Esophagus mucosa (tissue), 1 donor: ENCODE measurements around the gene DUOX1. TPM values are rescaled to one million over a fixed set of nuclear protein-coding genes. Genes with fewer than 3 reads are reported as not detected.
A peak's percentile ranks its signal among the peaks of the same experiment; 100 is the strongest.
"Not testable (repeated sequence)": the region's sequence is repeated elsewhere in the genome, so short reads cannot be mapped to it uniquely, and the experiment has no call there.

Experiments
- ATAC-seq: fragments of 200-7000 bp; cut with Tn5 transposase; one replicate; pipeline ENCODE4 v1.9.1; 2020
- total RNA-seq: library from RNA; stranded (reverse); gene quantifications from one replicate; pipeline ENCODE4 v1.2.4, GENCODE V29; 2023
- donor health status: DM: yes; HTN: yes; CAD: no.

Gene DUOX1
- total RNA-seq, 1 donor from 2014 or later: 114 TPM

DNA sequence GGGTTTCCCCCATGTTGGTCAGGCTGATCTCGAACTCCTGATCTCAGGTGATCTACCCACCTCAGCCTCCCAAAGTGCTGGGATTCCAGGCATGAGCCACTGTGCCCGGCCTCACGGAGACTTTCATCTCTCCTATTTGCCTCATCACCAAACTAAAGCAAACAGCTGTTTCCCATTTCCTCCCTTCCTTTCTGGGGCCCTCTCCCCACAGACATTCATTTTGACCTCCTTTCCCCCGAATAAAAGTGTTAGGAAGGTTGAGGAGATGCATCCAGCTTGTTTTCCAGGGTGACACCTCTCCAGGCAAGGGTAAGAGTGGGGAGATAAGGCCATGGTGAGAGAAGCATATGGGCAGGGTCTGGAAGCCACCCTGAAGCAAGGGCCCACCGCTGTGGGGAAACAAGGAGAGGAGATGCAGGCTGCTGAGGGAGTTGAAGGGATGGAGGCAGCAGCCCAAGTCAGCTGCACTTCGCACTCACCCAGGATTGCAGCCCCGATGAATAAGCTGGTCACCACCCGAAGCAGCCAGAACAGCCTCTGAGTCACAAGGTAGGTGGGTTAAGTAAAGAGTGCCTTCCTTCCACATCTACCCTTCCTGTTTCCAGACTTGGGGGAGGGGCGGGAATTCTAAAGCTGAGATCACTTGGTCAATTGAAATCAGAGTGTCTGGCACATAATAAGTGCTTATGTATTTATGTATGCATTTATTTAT, 7.9 kb upstream of the DUOX1 start:
- ATAC-seq: peak; percentile 55

DNA sequence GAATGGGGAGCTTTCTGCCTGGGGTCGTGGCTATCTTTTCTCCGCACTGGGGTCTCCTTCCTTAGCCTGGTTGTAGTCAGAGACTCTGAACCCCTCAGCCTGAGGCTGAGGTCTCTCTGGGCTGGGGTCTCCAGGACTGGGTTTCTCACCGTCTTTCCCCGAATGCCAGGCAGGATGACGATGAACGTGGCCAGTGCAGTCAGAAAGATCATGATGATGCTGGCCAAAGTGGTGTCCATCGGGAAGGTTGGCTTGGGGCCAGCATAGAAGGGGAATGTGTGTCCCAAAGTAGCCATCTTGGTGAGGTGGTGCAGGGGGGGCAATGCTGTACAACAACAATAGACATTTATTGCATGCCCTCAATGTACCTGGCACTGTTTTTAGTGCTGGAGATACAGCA, 7.1 kb upstream of the DUOX1 start:
- no peak for ATAC-seq

DNA sequence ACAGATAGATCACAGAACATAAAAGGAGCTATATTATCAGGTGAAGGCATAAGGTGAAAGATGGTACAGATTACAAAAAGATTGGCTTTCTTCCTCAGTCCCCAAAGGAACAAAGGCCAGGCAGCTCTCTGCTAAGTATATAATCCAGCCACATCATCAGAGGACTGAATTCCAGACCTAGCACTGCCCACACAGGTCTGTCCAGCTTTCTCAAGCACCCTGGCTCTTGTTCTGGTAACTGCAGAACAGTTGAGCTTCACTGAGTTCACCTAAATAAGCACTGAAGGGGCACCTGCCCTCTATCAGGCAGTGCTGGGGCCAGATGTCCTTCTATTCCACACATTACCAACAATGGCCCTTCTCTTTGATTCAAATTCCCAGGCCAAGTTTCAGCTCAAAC, 6.4 kb upstream of the DUOX1 start:
- ATAC-seq: peak; percentile 67

DNA sequence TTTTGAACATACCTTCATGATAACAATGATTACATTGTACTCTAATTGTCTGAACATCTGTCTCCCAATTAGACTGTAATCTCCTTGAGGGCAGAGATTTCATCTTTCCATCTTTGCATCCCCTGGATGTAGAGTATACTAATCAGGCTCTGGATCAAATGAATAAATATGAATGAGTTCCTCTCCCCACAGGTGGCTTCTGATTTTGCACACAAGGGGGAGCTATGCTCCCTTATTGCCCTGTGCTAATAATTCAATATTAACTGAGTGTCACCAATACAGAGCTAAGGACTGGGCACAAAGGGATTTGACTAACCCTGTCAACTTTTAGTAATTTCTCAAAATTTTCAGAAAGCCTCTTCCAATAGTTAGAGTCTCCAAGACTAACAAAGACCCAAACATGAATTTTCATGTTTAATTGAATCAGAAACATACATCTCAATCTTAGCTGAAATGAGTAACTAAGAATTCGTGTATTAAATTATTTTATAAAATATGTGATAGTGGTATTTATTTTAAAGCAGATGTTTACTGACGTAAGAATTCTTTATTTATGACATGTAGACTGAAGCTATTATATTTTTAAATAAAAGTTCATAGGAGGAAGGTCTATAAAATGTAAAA, 3.1 kb upstream of the DUOX1 start:
- ATAC-seq: peak; percentile 13

DNA sequence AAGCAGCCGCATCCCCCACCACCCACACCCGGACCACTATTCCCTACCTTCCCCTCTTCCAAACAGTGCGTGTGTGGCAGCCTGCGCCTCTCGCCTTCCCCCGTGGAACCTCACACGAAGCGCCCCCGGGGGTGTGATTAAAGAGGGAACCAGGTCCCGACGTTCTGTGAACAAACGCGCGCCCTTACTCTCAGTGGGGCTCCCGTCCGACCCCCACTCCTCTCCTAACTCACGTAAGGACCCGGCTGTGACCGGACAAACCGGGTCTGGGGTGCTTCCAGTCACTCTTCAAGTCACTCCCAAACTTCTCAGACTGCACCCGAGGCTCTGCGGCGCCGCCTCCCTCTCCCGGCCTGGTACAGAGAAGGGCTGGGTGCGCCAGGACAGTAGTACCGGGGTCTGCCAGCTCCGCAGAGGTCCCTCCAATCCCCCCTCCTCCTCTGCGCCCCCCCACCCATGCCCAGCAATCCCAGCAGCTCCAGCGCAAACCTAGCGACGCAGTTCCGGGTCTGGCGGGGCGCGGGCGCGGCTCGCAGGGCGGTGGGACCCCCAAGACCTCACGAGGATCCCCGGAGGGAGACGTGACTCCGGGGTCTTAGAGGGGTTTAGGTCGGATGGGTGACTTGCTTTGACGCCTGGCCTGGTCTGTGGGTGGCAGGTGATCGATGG, 689 bp upstream of the DUOX1 start:
- peak; percentile 60 for ATAC-seq

DNA sequence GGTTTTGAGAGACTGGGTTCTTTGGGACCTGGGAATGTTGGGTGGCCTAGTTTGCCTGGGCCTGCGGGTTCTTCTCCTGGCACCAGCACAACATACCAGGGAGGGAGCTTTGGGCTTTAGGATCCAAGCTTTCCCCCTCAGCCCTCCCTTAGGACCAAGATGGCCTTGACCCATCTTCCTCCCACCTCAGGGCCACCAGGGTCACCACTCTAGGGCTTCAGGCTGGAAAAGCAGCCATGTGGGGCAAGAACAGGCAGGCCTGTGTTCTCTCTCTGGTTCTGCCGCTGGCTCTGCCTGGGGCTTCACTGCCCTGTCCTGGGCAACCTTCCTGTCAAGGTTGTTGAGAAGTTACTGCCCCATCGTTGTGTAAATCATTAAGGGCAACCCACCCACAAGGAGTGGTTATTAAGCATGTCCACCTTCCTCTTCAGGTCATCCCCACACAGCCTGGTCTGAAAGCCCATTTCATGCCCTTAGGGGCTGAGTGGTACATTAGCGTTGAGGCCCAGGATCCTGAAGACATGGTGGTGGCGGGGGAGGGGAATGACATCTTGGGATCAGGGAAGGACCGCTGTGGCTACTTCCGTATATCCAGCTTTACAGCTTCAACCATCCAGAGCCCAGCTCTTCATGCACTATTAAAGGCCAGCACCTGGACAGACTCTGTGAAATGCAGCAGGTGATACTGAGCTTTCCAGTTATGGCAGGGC, 652 bp downstream of the DUOX1 start:
- peak; percentile 0 for ATAC-seq

DNA sequence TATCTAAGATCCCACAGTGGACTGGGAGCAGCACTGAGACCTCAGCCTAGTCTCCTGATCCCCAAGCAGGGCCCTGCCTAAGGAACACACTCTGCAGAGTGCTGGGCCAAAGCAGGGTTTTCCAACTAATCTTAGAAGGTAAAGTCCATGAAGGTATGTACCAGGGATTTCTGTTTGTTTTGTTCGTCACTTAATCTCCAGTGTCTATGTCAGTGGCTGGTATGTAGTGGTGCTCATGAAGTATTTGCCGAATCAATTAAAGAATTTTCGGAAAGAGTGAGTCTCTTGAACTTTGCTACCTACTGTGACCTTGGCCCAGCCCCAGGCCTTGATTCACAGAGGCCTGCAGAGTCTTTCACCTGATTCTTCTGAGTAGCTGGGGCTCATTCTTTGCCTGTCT, 1.7 kb downstream of the DUOX1 start:
- no peak for ATAC-seq

DNA sequence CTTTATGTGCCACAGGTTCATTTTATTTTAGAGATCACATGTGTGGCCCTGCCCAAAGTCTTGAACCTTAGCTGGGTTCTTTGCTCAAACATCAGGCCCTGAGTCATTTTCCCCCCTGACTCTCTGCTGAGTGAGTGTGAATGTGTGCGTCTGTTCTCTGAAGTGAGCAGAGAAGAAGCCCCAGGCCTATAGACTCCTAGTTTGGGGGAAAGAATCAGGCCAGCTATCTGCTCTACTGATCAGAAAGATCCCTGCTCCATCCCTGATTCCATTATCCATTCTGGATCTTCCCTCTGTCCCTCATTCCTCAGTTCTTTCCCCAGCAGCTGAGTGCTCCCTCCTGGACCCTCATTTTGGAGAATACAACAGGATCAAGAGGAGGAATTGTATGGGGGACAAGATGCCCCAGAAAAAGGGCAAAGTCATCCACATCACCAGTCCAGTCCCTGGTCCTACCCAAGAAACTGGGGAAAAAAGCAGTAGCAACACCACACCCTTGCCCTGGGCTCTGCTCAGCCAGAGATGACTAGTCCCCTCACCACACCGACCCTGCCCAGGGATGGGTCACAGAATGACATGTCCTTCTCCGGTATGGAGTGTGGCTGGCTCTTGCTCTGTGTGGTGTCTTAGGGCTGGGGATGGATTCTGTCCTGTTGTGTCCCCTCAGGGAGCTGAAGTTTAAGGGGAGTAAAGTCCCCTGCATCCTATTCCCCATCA, 3.2 kb downstream of the DUOX1 start:
- peak; percentile 17 for ATAC-seq

DNA sequence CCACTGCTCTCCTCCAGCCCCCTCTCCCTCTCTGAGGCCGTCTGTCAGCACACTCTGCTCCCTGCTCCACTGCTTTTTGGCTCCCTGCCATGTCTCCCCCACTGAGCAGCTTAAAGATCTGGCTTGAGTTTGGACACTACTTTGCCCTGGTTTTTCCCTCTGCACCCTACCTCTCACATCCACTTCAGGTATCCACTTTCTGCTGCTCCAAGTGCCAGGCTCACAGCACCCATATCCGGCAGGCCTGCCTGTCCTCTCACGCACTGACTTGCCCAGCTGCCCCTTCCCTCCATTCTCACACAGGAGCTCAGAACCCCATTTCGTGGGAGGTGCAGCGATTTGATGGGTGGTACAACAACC, 3.7 kb downstream of the DUOX1 start:
- ATAC-seq: no peak

DNA sequence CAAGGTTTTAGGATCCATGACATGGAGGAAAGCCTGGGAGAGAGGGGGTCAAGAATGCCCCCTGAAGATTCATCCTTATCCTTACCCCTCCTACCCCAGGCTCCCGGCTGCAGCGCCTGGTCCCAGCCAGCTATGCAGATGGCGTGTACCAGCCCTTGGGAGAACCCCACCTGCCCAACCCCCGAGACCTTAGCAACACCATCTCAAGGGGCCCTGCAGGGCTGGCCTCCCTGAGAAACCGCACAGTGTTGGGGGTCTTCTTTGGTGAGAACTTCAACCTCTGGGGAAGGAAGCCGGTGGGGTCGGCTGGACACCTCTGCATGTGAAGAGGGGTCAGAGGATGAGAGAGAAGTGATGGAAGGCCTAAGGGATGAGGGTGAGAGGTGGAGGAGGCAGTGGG, 4.3 kb downstream of the DUOX1 start:
- no peak for ATAC-seq

DNA sequence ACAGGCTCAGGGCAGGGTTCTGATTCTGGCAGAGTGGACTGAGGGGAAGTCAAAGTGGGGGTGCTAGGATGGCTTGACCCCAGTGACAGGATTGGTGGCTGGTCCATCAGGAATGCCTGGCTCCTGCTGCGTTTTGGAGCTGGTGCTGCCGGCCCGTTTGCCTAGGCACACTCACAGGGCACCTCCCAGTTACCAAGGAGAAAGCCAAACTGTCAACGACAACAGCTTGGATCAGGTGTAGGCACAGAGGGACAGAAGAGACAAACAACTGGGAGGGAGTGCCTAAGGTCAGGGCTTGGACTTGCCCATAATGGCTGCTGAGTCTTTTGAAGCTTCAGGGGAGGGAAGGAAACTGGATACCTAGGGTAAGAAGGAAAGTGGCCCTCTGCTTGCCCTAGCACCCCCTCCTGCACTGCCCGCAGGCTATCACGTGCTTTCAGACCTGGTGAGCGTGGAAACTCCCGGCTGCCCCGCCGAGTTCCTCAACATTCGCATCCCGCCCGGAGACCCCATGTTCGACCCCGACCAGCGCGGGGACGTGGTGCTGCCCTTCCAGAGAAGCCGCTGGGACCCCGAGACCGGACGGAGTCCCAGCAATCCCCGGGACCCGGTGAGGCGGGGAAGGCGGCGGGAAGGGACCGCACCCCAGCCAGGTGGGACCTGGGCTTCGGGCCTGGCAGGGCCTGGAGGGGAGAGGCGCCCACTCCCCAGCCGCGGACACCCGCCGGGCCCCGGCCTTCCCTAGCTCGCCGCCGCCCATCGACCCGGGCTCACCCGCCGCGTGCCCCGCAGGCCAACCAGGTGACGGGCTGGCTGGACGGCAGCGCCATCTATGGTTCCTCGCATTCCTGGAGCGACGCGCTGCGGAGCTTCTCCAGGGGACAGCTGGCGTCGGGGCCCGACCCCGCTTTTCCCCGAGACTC, 5.1 kb downstream of the DUOX1 start:
- no peak for ATAC-seq

DNA sequence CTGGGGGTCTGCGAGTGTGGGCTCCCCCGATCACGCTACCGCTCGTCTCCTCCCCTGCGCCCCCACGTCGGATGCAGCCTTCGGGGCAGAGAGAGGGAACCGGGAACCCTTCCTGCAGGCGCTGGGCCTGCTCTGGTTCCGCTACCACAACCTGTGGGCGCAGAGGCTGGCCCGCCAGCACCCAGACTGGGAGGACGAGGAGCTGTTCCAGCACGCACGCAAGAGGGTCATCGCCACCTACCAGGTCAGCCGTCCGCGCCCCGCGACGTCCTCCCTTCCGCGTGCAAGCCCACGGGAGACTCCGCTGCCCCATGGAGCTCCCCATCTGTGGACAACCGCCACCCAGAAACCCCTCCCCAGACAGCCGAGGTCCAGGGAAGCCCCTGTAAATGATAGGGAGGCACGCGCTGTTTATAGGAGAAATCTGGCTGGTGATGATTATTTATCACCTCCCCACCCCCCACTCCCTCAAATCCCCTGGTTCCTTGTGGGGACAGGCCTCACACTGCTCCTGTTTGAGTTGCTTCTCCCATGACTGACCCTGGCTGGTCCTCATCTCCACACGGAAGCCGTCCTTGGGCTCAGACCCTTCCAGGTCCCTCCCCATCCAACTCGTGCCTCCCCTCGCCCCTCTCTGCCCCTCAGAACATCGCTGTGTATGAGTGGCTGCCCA, 6.0 kb downstream of the DUOX1 start:
- ATAC-seq: not testable (repeated sequence)

DNA sequence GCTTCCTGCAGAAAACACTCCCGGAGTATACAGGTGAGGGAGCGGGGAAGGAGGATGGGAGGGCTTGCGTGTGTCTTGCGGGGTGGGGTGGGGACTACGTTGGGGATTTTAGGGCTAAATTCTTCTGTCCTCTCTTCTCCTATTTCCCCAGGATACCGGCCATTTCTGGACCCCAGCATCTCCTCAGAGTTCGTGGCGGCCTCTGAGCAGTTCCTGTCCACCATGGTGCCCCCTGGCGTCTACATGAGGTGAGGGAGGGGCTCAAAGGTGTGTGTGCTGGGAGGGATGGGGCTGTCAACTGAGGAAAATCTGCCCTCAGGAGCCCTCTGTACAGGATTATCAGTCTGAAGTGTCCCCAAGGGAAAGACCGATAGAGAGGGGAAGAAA, 6.6 kb downstream of the DUOX1 start:
- no peak for ATAC-seq

DNA sequence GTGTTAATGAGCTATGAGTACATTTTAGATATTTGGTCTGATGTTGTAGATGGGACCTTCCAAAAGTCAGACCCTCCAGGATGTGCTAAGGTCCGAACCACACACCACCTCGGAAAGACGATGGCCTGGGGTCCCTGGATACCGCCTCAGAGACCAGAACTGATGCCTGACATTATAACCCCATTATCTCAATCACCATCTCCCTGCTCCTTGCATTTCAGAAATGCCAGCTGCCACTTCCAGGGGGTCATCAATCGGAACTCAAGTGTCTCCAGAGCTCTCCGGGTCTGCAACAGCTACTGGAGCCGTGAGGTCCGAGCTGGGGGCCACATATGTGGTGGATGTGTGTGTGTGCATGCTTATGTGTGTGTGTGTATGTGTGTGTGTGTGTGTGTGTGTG, 7.9 kb downstream of the DUOX1 start:
- ATAC-seq: no peak

DNA sequence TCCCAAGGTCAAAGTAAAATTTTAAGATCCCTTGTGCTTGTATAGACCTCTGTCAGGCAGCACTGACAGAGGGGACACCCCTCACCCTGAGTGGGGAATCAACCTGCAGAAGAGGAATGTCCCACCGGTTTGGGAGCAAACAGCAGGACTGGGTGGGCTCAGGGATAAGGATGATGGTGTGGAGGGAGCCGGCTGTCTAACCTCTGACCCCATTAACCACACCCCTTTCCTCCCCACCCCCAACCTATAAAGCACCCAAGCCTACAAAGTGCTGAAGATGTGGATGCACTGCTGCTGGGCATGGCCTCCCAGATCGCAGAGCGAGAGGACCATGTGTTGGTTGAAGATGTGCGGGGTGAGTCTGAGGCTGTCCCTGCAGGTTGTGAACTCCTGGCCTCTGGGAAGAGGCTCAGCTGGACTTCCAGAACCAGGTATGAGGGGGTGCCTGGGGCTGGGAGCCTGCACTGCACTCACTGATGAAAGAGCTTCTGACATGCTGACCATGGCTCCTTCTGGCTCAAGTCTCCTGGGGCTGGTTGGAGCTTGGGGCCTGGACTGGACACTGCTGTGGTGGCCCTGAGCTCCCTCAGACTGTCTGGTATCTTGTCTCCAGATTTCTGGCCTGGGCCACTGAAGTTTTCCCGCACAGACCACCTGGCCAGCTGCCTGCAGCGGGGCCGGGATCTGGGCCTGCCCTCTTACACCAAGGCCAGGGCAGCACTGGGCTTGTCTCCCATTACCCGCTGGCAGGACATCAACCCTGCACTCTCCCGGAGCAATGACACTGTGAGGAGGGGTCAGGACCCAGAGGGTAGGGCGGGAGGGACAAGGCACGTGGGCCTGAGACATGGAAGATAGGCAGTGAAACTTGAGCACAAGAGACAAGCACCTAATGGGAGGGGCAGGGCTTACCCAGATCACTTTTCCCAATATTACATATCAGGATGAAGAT, 9.3 kb downstream of the DUOX1 start:
- ATAC-seq: no peak

DNA sequence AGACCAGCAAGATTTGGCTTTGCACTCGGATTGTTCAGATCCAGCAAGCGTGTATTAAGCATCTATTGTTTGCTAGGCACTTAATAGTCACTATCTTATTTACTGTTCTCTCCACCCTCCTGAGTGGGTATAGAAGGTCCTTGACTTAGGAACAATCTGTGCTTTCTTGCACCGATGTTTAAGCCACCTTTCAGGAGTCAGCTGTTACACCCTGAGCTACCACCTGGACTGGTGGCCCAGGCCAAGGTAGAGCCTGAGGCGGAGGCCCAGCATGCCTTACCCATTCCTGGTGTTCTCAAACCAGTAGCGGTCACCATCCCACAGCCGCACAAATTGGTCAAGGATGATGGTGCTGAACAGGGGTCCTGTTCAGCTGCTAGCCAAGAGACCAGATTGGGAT, 10.0 kb downstream of the DUOX1 start:
- ATAC-seq: no peak

DNA sequence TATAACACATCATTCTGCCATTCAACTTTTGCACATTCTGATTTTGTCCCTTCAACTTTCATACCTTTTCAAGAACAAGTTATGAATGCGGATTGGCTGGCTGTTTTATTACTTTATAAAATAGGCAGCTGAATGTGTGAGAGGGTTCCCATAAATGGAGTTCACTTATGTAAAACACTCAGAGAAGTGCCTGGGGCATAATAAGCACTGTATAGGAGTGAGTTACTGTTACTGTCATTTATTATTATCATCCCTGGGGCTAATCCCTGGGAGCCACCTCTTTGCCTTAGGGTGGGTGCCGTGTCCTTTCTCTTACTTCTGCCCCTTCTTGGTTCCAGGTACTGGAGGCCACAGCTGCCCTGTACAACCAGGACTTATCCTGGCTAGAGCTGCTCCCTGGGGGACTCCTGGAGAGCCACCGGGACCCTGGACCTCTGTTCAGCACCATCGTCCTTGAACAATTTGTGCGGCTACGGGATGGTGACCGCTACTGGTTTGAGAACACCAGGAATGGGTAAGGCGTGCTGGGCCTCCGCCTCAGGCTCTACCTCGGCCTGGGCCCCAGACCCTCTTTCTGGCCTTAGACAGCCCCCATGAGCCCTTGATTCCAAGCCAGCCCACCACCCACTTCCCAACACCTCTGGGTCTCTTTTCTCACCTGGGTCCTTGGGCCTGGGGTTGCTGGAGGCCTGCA, 10.9 kb downstream of the DUOX1 start:
- no peak for ATAC-seq

DNA sequence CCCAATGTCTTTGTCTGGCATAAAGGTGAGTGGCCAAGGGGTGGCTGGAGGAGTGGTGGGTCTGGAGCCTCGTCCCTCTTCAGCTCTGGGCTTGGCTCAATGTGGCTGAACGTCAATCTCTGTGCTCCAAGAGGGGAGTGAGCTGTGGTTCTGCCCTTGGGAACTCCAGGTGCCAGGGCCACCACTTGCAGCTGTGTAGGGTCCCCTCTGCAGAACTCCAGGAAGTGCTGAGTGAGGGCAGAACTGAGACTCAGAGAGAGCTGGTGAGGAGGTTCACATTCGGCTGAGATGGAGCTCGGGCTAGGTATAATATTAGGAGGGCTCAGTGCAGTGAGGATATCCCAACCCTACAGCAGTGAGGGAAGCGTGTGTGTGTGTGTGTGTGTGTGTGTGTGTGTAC, 11.6 kb downstream of the DUOX1 start:
- no peak for ATAC-seq

DNA sequence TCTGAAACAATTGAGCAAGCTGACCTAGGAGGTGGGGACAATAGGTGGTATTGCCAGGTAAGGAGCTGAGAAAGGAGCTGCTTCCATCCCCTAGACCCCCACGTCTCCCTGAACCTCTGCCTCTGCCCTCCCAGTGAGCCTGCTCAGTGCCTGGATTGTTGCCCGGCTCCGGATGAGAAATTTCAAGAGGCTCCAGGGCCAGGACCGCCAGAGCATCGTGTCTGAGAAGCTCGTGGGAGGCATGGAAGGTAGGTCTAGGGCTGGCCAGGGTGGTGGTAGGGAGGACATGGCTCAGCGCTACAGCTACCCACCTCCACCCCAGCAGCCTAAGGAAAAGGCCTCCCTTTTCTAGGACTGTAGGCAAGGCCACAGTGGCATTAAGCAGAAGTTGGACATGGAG, 13.3 kb downstream of the DUOX1 start:
- ATAC-seq: no peak
